SK-N-SH treated with all-trans-retinoic acid at 6 μM for 48 hours (cell line): Measurements from ENCODE around the gene ACOX3.

Experiments used
- ATAC-seq: fragments of 200-7000 bp; cut with Tn5 transposase; 3 replicates; pipeline ENCODE4 v1.9.1; 2020; ENCODE audit warnings: mild to moderate bottlenecking, moderate library complexity
- BACH2 ChIP-seq: fragments of 250-450 bp; sonication (Bioruptor Pico); IDR thresholded peaks from 2 replicates; pipeline ENCODE4 v1.9.0; 2021; ENCODE audit warnings: mild to moderate bottlenecking, borderline replicate concordance
- CREB5 ChIP-seq: fragments of 250-450 bp; sonication (Bioruptor Pico); IDR thresholded peaks from 2 replicates; pipeline ENCODE4 v1.5.1; 2020; ENCODE audit warnings: low read depth, mild to moderate bottlenecking, moderate library complexity
- CSDC2 ChIP-seq: fragments of 250-450 bp; sonication (Bioruptor Pico); IDR thresholded peaks from 2 replicates; pipeline ENCODE4 v1.5.0; 2020; ENCODE audit warnings: mild to moderate bottlenecking, moderate library complexity
- CSRNP3 ChIP-seq: fragments of 250-450 bp; sonication (Bioruptor Pico); IDR thresholded peaks from 2 replicates; pipeline ENCODE4 v1.5.1; 2021; ENCODE audit warnings: mild to moderate bottlenecking, moderate library complexity
- ESRRG ChIP-seq: fragments of 250-450 bp; sonication (Bioruptor Pico); IDR thresholded peaks from 2 replicates; pipeline ENCODE4 v1.6.1; 2021; ENCODE audit warnings: mild to moderate bottlenecking
- GLIS3 ChIP-seq: fragments of 250-450 bp; sonication (Bioruptor Pico); IDR thresholded peaks from 2 replicates; pipeline ENCODE4 v1.5.0; 2020; ENCODE audit warnings: mild to moderate bottlenecking, moderate library complexity
- ISL1 ChIP-seq: fragments of 250-450 bp; sonication (Bioruptor Pico); IDR thresholded peaks from 2 replicates; pipeline ENCODE4 v2.1.2; 2022; ENCODE audit warnings: mild to moderate bottlenecking, moderate library complexity
- OSR1 ChIP-seq: fragments of 250-450 bp; sonication (Bioruptor Pico); IDR thresholded peaks from 2 replicates; pipeline ENCODE4 v1.8.0; 2022; ENCODE audit warnings: moderate library complexity, mild to moderate bottlenecking, inconsistent platforms
- PATZ1 ChIP-seq: fragments of 250-450 bp; sonication (Bioruptor Pico); IDR thresholded peaks from 2 replicates; pipeline ENCODE4 v1.8.0; 2020; ENCODE audit warnings: mild to moderate bottlenecking, moderate library complexity, borderline replicate concordance
- POU6F1 ChIP-seq: fragments of 250-450 bp; sonication (Bioruptor Pico); IDR thresholded peaks from 2 replicates; pipeline ENCODE4 v1.8.0; 2021; ENCODE audit warnings: low read depth, mild to moderate bottlenecking, moderate library complexity, borderline replicate concordance
- PPARA ChIP-seq: fragments of 250-450 bp; sonication (Bioruptor Pico); IDR thresholded peaks from 2 replicates; pipeline ENCODE4 v1.5.0; 2020; ENCODE audit warnings: mild to moderate bottlenecking, borderline replicate concordance
- RARB ChIP-seq: fragments of 250-450 bp; sonication (Bioruptor Pico); IDR thresholded peaks from 2 replicates; pipeline ENCODE4 v1.8.0; 2021; ENCODE audit warnings: mild to moderate bottlenecking, moderate library complexity
- SNAI2 ChIP-seq: fragments of 250-450 bp; sonication (Bioruptor Pico); IDR thresholded peaks from 2 replicates; pipeline ENCODE4 v1.5.0; 2020; ENCODE audit warnings: mild to moderate bottlenecking, moderate library complexity
- TOX ChIP-seq: fragments of 250-450 bp; sonication (Bioruptor Pico); IDR thresholded peaks from 2 replicates; pipeline ENCODE4 v1.8.0; 2021; ENCODE audit warnings: mild to moderate bottlenecking, moderate library complexity, borderline replicate concordance
- TSHZ2 ChIP-seq: fragments of 250-450 bp; sonication (Bioruptor Pico); IDR thresholded peaks from 2 replicates; pipeline ENCODE4 v1.5.0; 2020; ENCODE audit warnings: mild to moderate bottlenecking, moderate library complexity
- ZC3H10 ChIP-seq: fragments of 250-450 bp; sonication (Bioruptor Pico); IDR thresholded peaks from 2 replicates; pipeline ENCODE4 v1.5.1; 2021; ENCODE audit warnings: mild to moderate bottlenecking, moderate library complexity
- ZFP3 ChIP-seq: fragments of 250-450 bp; sonication (Bioruptor Pico); IDR thresholded peaks from 2 replicates; pipeline ENCODE4 v1.5.0; 2020; ENCODE audit warnings: mild to moderate bottlenecking, moderate library complexity
- ZFP30 ChIP-seq: fragments of 450-650 bp; formaldehyde crosslinking; IDR thresholded peaks from 2 replicates; pipeline ENCODE4 v1.5.0; 2022; ENCODE audit warnings: mild to moderate bottlenecking, moderate library complexity
- ZNF565 ChIP-seq: fragments of 450-650 bp; formaldehyde crosslinking; conservative IDR thresholded peaks from 2 replicates; pipeline ENCODE4 v1.5.0; 2020; ENCODE audit warnings: low read depth, mild to moderate bottlenecking, moderate library complexity
- ZNF70 ChIP-seq: fragments of 450-650 bp; formaldehyde crosslinking; IDR thresholded peaks from 2 replicates; pipeline ENCODE4 v1.5.0; 2020; ENCODE audit warnings: mild to moderate bottlenecking, moderate library complexity
- ZNF8 ChIP-seq: fragments of 450-650 bp; formaldehyde crosslinking; IDR thresholded peaks from 2 replicates; pipeline ENCODE4 v1.5.0; 2020; ENCODE audit warnings: mild to moderate bottlenecking, moderate library complexity

The ACOX3 gene

GRCh38 chr4:8400632-8401325 is 39.7 kb downstream of the ACOX3 start:
- TF ChIP-seq RARB (CRISPR knock-in tag): no peak
- TF ChIP-seq ZNF565 (CRISPR knock-in tag): no peak
- no peak for TF ChIP-seq BACH2 (CRISPR knock-in tag)
- no peak for TF ChIP-seq ZC3H10 (CRISPR knock-in tag)
- no peak for TF ChIP-seq ZFP3
- TF ChIP-seq ESRRG: no peak
- no peak for TF ChIP-seq SNAI2 (CRISPR knock-in tag)
- no peak for TF ChIP-seq CSDC2 (CRISPR knock-in tag)
- TF ChIP-seq POU6F1 (CRISPR knock-in tag): no peak
- no peak for TF ChIP-seq GLIS3
- no peak for TF ChIP-seq PATZ1 (CRISPR knock-in tag)
- TF ChIP-seq ISL1 (CRISPR knock-in tag): no peak
- TF ChIP-seq CSRNP3: no peak
- TF ChIP-seq TSHZ2 (CRISPR knock-in tag): no peak
- no peak for TF ChIP-seq CREB5 (CRISPR knock-in tag)
- TF ChIP-seq TOX: no peak
- no peak for TF ChIP-seq OSR1 (CRISPR knock-in tag)
- no peak for ATAC-seq

- ATAC-seq: no peak
- no peak for TF ChIP-seq POU6F1 (CRISPR knock-in tag)
Measured at GRCh38 chr4:8399298-8399697, 41.2 kb downstream of the ACOX3 start.

GRCh38 chr4:8398347-8398746 is 42.2 kb downstream of the ACOX3 start:
- ATAC-seq: no peak
- TF ChIP-seq CSDC2 (CRISPR knock-in tag) (no peak), ZFP30 (CRISPR knock-in tag) (no peak), ZNF70 (CRISPR knock-in tag) (no peak), PPARA (CRISPR knock-in tag) (no peak), TSHZ2 (CRISPR knock-in tag) (no peak), ISL1 (CRISPR knock-in tag) (no peak), BACH2 (CRISPR knock-in tag) (no peak), PATZ1 (CRISPR knock-in tag) (no peak), TOX (no peak), OSR1 (CRISPR knock-in tag) (no peak), ZNF8 (no peak)
